SK-N-SH treated with all-trans-retinoic acid at 6 μM for 48 hours (cell line): ENCODE results near the gene AGAP1.

Source experiments
- ATAC-seq: fragments of 200-7000 bp; cut with Tn5 transposase; 3 replicates; pipeline ENCODE4 v1.9.1; 2020; ENCODE audit warnings: mild to moderate bottlenecking, moderate library complexity
- ARNTL ChIP-seq: fragments of 450-650 bp; formaldehyde crosslinking; IDR thresholded peaks from 2 replicates; pipeline ENCODE4 v1.5.0; 2020; ENCODE audit warnings: low read depth, mild to moderate bottlenecking, moderate library complexity, borderline replicate concordance
- BACH2 ChIP-seq: fragments of 250-450 bp; sonication (Bioruptor Pico); IDR thresholded peaks from 2 replicates; pipeline ENCODE4 v1.9.0; 2021; ENCODE audit warnings: mild to moderate bottlenecking, borderline replicate concordance
- CSDC2 ChIP-seq: fragments of 250-450 bp; sonication (Bioruptor Pico); IDR thresholded peaks from 2 replicates; pipeline ENCODE4 v1.5.0; 2020; ENCODE audit warnings: mild to moderate bottlenecking, moderate library complexity
- GLIS3 ChIP-seq: fragments of 250-450 bp; sonication (Bioruptor Pico); IDR thresholded peaks from 2 replicates; pipeline ENCODE4 v1.5.0; 2020; ENCODE audit warnings: mild to moderate bottlenecking, moderate library complexity
- ISL1 ChIP-seq: fragments of 250-450 bp; sonication (Bioruptor Pico); IDR thresholded peaks from 2 replicates; pipeline ENCODE4 v2.1.2; 2022; ENCODE audit warnings: mild to moderate bottlenecking, moderate library complexity
- OSR1 ChIP-seq: fragments of 250-450 bp; sonication (Bioruptor Pico); IDR thresholded peaks from 2 replicates; pipeline ENCODE4 v1.8.0; 2022; ENCODE audit warnings: moderate library complexity, mild to moderate bottlenecking, inconsistent platforms
- POU6F1 ChIP-seq: fragments of 250-450 bp; sonication (Bioruptor Pico); IDR thresholded peaks from 2 replicates; pipeline ENCODE4 v1.8.0; 2021; ENCODE audit warnings: low read depth, mild to moderate bottlenecking, moderate library complexity, borderline replicate concordance
- PPARA ChIP-seq: fragments of 250-450 bp; sonication (Bioruptor Pico); IDR thresholded peaks from 2 replicates; pipeline ENCODE4 v1.5.0; 2020; ENCODE audit warnings: mild to moderate bottlenecking, borderline replicate concordance
- SNAI2 ChIP-seq: fragments of 250-450 bp; sonication (Bioruptor Pico); IDR thresholded peaks from 2 replicates; pipeline ENCODE4 v1.5.0; 2020; ENCODE audit warnings: mild to moderate bottlenecking, moderate library complexity
- TCF4 ChIP-seq: fragments of 250-450 bp; sonication (Bioruptor Pico); IDR thresholded peaks from 2 replicates; pipeline ENCODE4 v1.8.0; 2021; ENCODE audit warnings: mild to moderate bottlenecking, moderate library complexity, borderline replicate concordance
- TOX ChIP-seq: fragments of 250-450 bp; sonication (Bioruptor Pico); IDR thresholded peaks from 2 replicates; pipeline ENCODE4 v1.8.0; 2021; ENCODE audit warnings: mild to moderate bottlenecking, moderate library complexity, borderline replicate concordance
- TSHZ2 ChIP-seq: fragments of 250-450 bp; sonication (Bioruptor Pico); IDR thresholded peaks from 2 replicates; pipeline ENCODE4 v1.5.0; 2020; ENCODE audit warnings: mild to moderate bottlenecking, moderate library complexity
- ZC3H10 ChIP-seq: fragments of 250-450 bp; sonication (Bioruptor Pico); IDR thresholded peaks from 2 replicates; pipeline ENCODE4 v1.5.1; 2021; ENCODE audit warnings: mild to moderate bottlenecking, moderate library complexity
- ZFP3 ChIP-seq: fragments of 250-450 bp; sonication (Bioruptor Pico); IDR thresholded peaks from 2 replicates; pipeline ENCODE4 v1.5.0; 2020; ENCODE audit warnings: mild to moderate bottlenecking, moderate library complexity
- ZFP30 ChIP-seq: fragments of 450-650 bp; formaldehyde crosslinking; IDR thresholded peaks from 2 replicates; pipeline ENCODE4 v1.5.0; 2022; ENCODE audit warnings: mild to moderate bottlenecking, moderate library complexity
- ZNF565 ChIP-seq: fragments of 450-650 bp; formaldehyde crosslinking; conservative IDR thresholded peaks from 2 replicates; pipeline ENCODE4 v1.5.0; 2020; ENCODE audit warnings: low read depth, mild to moderate bottlenecking, moderate library complexity
- ZNF70 ChIP-seq: fragments of 450-650 bp; formaldehyde crosslinking; IDR thresholded peaks from 2 replicates; pipeline ENCODE4 v1.5.0; 2020; ENCODE audit warnings: mild to moderate bottlenecking, moderate library complexity
- ZNF8 ChIP-seq: fragments of 450-650 bp; formaldehyde crosslinking; IDR thresholded peaks from 2 replicates; pipeline ENCODE4 v1.5.0; 2020; ENCODE audit warnings: mild to moderate bottlenecking, moderate library complexity
- TF ChIP-seq, protein P1 (sequence below): fragments of 250-450 bp; sonication (Bioruptor Pico); IDR thresholded peaks from 2 replicates; pipeline ENCODE4 v1.5.1; 2020; ENCODE audit warnings: low read depth, mild to moderate bottlenecking, moderate library complexity

AGAP1 gene

DNA sequence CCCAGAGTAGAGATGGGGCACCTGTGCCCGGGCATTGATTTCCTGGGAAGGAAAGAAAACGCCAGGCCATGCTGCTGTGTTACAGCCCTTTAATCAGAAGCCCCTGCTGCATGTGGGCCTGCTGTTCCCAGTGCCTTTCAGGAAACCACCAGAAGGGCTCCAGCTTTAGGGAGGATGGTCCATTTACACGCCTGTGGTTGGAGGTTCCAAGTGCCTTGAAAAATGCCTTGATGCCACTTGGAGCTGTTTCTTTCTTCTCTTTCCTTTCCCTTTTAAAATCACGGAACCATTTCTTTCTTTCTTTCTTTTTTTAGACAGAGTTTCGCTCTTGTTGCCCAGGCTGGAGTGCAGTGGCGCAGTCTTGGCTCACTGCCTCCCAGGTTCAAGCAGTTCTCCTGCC lies 60.5 kb downstream of the AGAP1 start:
- no peak for ATAC-seq
- TF ChIP-seq TCF4 (CRISPR knock-in tag) (no peak), ZNF565 (CRISPR knock-in tag) (no peak), GLIS3 (CRISPR knock-in tag) (no peak), ZFP3 (CRISPR knock-in tag) (no peak), TOX (CRISPR knock-in tag) (no peak), SNAI2 (CRISPR knock-in tag) (no peak), PPARA (CRISPR knock-in tag) (no peak), ISL1 (no peak), ZFP30 (no peak), ZNF70 (CRISPR knock-in tag) (no peak)
- TF ChIP-seq, protein P1, sequence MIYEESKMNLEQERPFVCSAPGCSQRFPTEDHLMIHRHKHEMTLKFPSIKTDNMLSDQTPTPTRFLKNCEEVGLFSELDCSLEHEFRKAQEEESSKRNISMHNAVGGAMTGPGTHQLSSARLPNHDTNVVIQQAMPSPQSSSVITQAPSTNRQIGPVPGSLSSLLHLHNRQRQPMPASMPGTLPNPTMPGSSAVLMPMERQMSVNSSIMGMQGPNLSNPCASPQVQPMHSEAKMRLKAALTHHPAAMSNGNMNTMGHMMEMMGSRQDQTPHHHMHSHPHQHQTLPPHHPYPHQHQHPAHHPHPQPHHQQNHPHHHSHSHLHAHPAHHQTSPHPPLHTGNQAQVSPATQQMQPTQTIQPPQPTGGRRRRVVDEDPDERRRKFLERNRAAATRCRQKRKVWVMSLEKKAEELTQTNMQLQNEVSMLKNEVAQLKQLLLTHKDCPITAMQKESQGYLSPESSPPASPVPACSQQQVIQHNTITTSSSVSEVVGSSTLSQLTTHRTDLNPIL (CRISPR knock-in tag), result no peak

- TF ChIP-seq ZFP30 (no peak), ZNF565 (CRISPR knock-in tag) (no peak), ZNF8 (CRISPR knock-in tag) (no peak), TCF4 (CRISPR knock-in tag) (no peak), CSDC2 (no peak), TOX (CRISPR knock-in tag) (no peak), POU6F1 (CRISPR knock-in tag) (no peak), ZC3H10 (CRISPR knock-in tag) (no peak), SNAI2 (CRISPR knock-in tag) (no peak), OSR1 (CRISPR knock-in tag) (no peak), PPARA (CRISPR knock-in tag) (no peak), GLIS3 (CRISPR knock-in tag) (no peak), ARNTL (CRISPR knock-in tag) (no peak), TSHZ2 (CRISPR knock-in tag) (no peak), ZFP3 (CRISPR knock-in tag) (no peak)
- TF ChIP-seq, protein P1 (CRISPR knock-in tag), result no peak
- no peak for ATAC-seq
These were observed 61.1 kb downstream of the AGAP1 start for GRCh38 chr2:235554936-235555335.

DNA sequence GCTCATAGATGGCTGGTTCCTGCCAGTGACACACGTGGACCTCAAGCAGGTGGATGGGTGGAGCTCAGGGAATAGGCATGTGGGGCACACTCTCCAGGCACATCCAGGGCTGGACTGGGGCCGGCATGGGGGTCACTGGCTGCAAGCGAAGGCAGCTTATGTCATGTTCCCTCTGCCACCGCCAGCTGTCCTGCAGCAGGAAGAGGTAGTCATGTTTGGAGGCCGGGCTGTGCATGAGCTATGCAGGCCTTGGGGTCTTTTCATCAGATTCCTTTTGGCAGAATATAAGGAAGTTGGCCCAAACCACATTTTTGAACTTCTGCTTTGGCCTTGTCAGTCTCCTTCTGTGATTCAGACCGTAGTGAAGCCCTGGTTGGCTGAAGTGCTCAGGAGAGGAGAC lies 61.5 kb downstream of the AGAP1 start:
- no peak for ATAC-seq
- TF ChIP-seq ARNTL (CRISPR knock-in tag) (no peak), ZNF565 (CRISPR knock-in tag) (no peak), PPARA (CRISPR knock-in tag) (no peak), SNAI2 (CRISPR knock-in tag) (no peak)
- TF ChIP-seq, all 23 proteins: peak for 0

GRCh38 chr2:235556086-235556485 lies 62.2 kb downstream of the AGAP1 start:
- no peak for ATAC-seq
- TF ChIP-seq, protein P1 (CRISPR knock-in tag), result no peak
- TF ChIP-seq SNAI2 (CRISPR knock-in tag), result no peak
- no peak for TF ChIP-seq ARNTL (CRISPR knock-in tag)
- TF ChIP-seq ZC3H10 (CRISPR knock-in tag), result no peak
- TF ChIP-seq ZNF565 (CRISPR knock-in tag), result no peak
- TF ChIP-seq TCF4 (CRISPR knock-in tag), result no peak
- TF ChIP-seq POU6F1 (CRISPR knock-in tag), result no peak
- TF ChIP-seq BACH2 (CRISPR knock-in tag), result no peak
- TF ChIP-seq ISL1, result no peak
- no peak for TF ChIP-seq ZFP3 (CRISPR knock-in tag)
- TF ChIP-seq ZFP30, result no peak
